ENCODE measurements around the gene TLN1. TPM values are rescaled to one million over a fixed set of nuclear protein-coding genes. Genes with fewer than 3 reads are reported as not detected.
A peak's percentile ranks its signal among the peaks of the same experiment; 100 is the strongest.

Gene TLN1
- polyA plus RNA-seq, 1 experiment, result 165 TPM

DNA sequence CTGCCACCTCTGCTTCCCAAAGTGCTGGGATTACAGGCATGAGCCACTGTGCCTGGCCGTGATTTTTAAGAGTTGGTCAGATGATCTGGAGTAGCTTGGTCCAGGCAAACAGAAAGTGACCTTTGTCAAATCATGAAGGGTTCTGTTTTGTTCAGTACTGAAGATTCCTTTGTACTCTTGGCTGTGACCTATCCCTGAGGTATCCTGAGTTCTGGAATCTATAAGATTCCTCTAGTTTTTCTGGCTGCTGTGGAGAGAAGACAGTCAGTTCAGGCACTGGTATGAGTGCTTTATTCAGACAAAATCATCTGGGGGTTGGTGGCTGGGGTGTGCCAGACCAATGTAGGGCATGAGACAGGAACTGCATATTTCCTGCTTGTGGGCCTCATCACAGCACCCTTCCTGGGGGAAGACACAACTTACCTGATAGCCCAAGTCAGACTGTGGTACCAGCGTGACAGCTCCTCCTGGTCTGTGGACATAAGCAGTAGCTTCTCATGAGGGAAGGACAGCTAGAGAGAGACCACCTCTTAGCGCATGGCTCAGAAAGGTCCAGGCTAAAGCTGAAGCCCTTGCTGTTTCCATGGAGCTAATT, 70.1 kb downstream of the TLN1 start:
- no peak for DNase-seq (ENCODE audit: low read depth, low spot score)
- Histone ChIP-seq H3K27me3 (ENCODE audit: control insufficient read depth, insufficient read depth, low read length) (no peaks in the 10 kb centered on the region), H3K27ac (ENCODE audit: low read depth, low read length) (no peak overlapping the region), H3K4me3 (ENCODE audit: low read depth, low read length) (no peak overlapping the region), H3K9me3 (ENCODE audit: control insufficient read depth, insufficient read depth, low read length) (no peaks in the 10 kb centered on the region)
- CTCF ChIA-PET, result interaction anchor here (1.0 to 2.4 kb wide), 17 partner anchors 8 to 129 kb away, joined by 3 to 27 read pairs (median 6); partner anchors contain the start of genes CREB3 and TLN1
- POLR2A ChIA-PET, result interaction anchor here (0.5 to 2.7 kb wide), 9 partner anchors 19 to 71 kb away, joined by 3 to 17 read pairs (median 6); partner anchors contain the start of genes CREB3, TLN1 and TPM2
- TF ChIP-seq, protein P1, sequence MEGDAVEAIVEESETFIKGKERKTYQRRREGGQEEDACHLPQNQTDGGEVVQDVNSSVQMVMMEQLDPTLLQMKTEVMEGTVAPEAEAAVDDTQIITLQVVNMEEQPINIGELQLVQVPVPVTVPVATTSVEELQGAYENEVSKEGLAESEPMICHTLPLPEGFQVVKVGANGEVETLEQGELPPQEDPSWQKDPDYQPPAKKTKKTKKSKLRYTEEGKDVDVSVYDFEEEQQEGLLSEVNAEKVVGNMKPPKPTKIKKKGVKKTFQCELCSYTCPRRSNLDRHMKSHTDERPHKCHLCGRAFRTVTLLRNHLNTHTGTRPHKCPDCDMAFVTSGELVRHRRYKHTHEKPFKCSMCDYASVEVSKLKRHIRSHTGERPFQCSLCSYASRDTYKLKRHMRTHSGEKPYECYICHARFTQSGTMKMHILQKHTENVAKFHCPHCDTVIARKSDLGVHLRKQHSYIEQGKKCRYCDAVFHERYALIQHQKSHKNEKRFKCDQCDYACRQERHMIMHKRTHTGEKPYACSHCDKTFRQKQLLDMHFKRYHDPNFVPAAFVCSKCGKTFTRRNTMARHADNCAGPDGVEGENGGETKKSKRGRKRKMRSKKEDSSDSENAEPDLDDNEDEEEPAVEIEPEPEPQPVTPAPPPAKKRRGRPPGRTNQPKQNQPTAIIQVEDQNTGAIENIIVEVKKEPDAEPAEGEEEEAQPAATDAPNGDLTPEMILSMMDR (IDR thresholded peaks at IDR 0.05; ENCODE audit: low read depth, low read length), result no peak

DNA sequence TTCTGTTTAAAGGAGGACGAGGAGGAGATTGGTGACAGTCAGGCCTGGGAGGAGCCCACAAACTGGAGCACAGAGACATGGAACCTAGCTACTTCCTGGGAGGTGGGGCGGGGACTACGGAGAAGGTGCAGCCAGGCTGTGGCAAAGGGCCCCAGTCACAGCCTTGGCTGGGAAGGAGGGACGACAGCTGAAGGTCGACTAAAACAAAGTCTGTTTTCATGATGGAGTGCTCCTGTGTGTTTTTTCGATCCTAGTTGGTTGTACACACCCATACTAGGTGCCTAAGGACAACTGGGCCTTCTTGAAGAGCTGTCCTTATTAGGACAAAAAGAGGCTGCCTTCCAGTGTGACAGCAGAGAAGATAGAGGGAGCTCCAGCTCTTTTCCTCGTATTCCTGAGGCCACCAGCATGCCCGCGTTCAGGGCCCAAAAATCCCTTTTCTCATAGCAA, 71.0 kb downstream of the TLN1 start:
- ChIA-PET CTCF (interaction anchor here (0.6 to 2.4 kb wide), 25 partner anchors 9 to 219 kb away, joined by 3 to 27 read pairs (median 5); partner anchors contain the start of genes CREB3 and TLN1), POLR2A (interaction anchor here (0.6 to 2.7 kb wide), 8 partner anchors 20 to 71 kb away, joined by 3 to 17 read pairs (median 6); partner anchors contain the start of genes CREB3, TLN1 and TPM2)
- no peak for DNase-seq (ENCODE audit: low read depth, low spot score)
- H3K4me3 ChIP-seq (ENCODE audit: low read depth, low read length), result no peak overlapping the region
- H3K27me3 ChIP-seq (ENCODE audit: control insufficient read depth, insufficient read depth, low read length), result no peaks in the 10 kb centered on the region
- H3K27ac ChIP-seq (ENCODE audit: low read depth, low read length), result no peak overlapping the region
- TF ChIP-seq, protein P1 (IDR thresholded peaks at IDR 0.05; ENCODE audit: low read depth, low read length), result peak; percentile 58
- peaks cover 3% of the 10 kb centered on the region; the same call in 1 of the 2 replicates for H3K9me3 ChIP-seq (ENCODE audit: control insufficient read depth, insufficient read depth, low read length)

DNA sequence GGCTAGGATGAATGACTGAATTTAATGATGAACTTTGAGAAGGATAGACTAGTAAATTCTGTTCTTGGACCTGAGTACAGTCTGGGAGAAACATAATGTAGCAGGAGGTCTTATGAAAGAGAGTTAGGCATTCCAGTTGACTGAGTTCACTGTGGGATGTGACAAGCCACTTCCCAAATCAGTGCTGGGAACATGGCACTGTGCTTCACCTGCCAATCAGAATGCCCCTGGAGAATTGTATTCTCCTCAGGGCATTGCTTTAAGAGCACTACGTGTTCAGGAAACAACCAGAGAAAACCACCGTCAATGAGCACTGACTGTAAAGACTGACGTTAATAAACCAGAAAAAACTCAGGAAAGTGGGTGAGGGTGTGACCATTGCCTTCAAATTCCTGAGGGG, 72.7 kb downstream of the TLN1 start:
- Histone ChIP-seq H3K27me3 (ENCODE audit: control insufficient read depth, insufficient read depth, low read length) (no peaks in the 10 kb centered on the region), H3K27ac (ENCODE audit: low read depth, low read length) (peak overlapping the region; percentile 96), H3K4me3 (ENCODE audit: low read depth, low read length) (peak overlapping the region; percentile 93), H3K9me3 (ENCODE audit: control insufficient read depth, insufficient read depth, low read length) (peaks cover 3% of the 10 kb centered on the region; the same call in 1 of the 2 replicates)
- ChIA-PET CTCF (interaction anchor here (0.6 to 3.7 kb wide), 10 partner anchors 11 to 165 kb away, joined by 3 to 30 read pairs (median 4); partner anchors contain the start of genes CREB3 and TLN1), POLR2A (interaction anchor here (1.4 to 3.8 kb wide), 4 partner anchors 20 to 73 kb away, joined by 6 to 75 read pairs (median 10); partner anchors contain the start of genes CREB3, TLN1 and TPM2)
- TF ChIP-seq, protein P1 (IDR thresholded peaks at IDR 0.05; ENCODE audit: low read depth, low read length), result no peak
- no peak for DNase-seq (ENCODE audit: low read depth, low spot score)

DNA sequence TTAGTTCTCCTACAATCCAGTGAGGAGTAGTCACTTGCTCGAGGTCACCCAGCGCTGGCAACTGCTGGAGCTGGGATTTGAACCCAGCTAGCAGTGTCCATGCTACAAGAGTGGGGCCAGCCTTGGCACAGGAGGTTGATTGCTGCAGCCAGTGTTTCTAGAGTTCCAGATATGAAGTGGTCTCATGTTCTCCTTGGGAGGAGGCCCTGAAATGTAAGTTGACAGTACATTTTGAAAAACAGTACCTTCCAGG, 73.1 kb downstream of the TLN1 start:
- peak overlapping the region; percentile 93 for H3K4me3 ChIP-seq (ENCODE audit: low read depth, low read length)
- ChIA-PET CTCF (interaction anchor here (0.6 to 3.7 kb wide), 13 partner anchors 11 to 166 kb away, joined by 3 to 30 read pairs (median 4); partner anchors contain the start of genes CREB3 and TLN1), POLR2A (interaction anchor here (1.4 to 3.8 kb wide), 7 partner anchors 13 to 73 kb away, joined by 5 to 75 read pairs (median 9); partner anchors contain the start of genes CREB3, TLN1 and TPM2)
- no peak for DNase-seq (ENCODE audit: low read depth, low spot score)
- peaks cover 3% of the 10 kb centered on the region; the same call in 1 of the 2 replicates for H3K9me3 ChIP-seq (ENCODE audit: control insufficient read depth, insufficient read depth, low read length)
- H3K27ac ChIP-seq (ENCODE audit: low read depth, low read length), result peak overlapping the region; percentile 96
- TF ChIP-seq, protein P1 (IDR thresholded peaks at IDR 0.05; ENCODE audit: low read depth, low read length), result no peak
- no peaks in the 10 kb centered on the region for H3K27me3 ChIP-seq (ENCODE audit: control insufficient read depth, insufficient read depth, low read length)

Measured in AG04450 (cell line).